HG03175 (cell line): Measurements from ENCODE around the gene DIPK1B.
"Not testable (repeated sequence)": the region's sequence is repeated elsewhere in the genome, so short reads cannot be mapped to it uniquely, and the experiment has no call there.

Source experiments
- ATAC-seq: cut with Tn5 transposase; IDR thresholded peaks from one replicate; pipeline ENCODE4 v1.9.1; 2021; ENCODE audit warnings: mild to moderate bottlenecking, moderate library complexity; ENCODE audit not compliant: unreplicated experiment

The DIPK1B gene

DNA sequence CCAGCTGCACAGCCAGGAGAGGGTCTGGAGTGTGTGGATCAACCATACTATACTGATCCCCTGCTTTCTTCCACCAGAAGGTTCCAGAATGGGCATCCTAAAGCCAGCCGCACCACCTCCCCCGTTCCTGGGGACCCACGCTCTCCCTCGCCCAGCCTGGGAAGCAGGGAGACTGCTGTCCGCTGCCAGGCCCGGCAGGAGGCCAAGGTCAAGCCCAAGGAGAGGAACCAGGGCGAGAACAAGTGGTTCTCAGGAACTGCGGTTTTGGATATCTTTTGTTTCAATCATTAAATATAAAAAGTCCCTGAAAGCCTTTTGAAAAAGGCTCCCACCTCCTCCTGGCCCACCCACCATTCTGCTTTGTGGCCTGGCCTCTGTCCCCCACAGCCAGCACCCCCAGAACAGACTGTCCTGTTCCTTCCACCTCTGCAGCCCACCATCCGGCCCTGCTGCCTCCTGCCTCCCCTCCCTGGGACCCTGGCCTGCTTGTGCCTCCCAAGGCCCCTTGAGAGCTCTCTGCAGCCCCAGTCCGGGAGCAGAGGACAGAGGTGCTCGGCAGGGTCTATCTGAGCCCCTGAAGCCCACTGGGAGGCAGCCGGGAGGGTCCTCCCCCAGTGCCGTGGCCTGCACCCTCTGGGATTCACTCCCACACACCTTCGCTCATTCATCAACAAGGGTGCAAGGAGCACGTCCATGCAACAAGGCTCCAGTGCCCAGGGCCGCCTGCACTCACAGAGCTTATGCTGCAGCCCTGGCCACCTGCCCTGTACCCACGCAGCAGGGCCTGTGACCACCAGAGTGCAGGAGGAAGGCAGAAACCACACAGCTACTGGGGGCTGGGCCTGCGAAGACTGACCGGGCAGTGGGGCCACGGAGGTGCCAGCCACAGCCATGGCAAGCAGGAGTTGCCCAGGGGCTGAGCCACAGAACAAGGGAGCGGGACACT, 36.6 kb downstream of the DIPK1B start:
- ATAC-seq: no peak

GRCh38 chr9:136750526-136750925, 38.2 kb downstream of the DIPK1B start:
- no peak for ATAC-seq

- ATAC-seq: no peak
These were observed 38.9 kb downstream of the DIPK1B start for GRCh38 chr9:136751244-136751643.

DNA sequence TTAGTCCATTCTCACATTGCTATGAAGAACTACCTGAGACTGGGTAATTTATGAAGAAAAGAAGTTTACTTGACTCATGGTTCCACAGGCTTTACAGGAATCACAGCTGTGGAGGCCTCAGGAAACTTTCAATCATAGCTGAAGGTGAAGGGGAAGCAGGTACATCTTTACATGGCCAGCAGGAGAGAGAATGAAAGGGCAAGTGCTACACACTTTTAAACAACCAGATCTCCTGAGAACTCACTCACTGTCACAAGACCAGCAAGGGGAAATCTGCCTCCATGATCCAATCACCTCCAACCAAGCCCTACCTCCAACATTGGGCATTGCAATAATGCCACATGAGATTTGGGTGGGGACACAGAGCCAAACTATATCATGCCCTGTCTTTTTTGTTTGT, 39.4 kb downstream of the DIPK1B start:
- ATAC-seq: no peak

- ATAC-seq: no peak
These were observed 41.1 kb downstream of the DIPK1B start for GRCh38 chr9:136753371-136754058.

- no peak for ATAC-seq
These were observed 41.7 kb downstream of the DIPK1B start for GRCh38 chr9:136754059-136754572.

- ATAC-seq: no peak
These were observed 42.4 kb downstream of the DIPK1B start for GRCh38 chr9:136754626-136755301.

DNA sequence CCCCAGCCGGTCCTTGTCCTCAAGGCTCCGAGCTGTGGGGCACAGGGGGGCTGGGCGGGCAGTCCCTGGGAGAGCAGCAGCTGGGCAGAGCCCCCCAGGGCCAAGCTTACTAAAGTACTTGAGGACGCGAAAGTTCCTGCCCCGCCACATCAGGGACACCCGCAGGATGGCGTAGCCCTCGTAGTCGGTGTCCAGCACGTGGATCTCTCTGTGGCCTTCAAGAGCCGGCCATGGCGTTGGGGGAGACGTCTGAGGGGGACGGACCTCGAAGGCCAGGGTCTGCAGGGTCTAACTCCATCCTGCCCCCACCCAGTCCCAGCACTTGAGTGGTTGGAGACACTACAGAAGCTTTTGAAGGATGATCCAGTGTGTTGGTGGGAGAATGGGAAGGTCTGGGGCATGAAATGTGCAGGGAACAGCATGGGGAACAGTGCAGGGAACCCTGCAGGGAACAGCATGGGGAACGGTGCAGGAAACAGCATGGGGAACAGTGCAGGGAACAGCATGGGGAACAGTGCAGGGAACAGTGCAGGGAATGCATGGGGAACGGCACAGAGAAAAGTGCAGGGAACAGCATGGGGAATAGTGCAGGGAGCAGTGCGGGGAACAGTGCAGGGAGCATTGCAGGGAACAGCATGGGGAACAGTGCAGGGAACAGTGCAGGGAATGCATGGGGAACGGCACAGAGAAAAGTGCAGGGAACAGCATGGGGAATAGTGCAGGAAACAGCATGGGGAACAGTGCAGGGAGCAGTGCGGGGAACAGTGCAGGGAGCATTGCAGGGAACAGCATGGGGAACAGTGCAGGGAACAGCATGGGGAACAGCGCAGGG, 43.1 kb downstream of the DIPK1B start:
- not testable (repeated sequence) for ATAC-seq

- no peak for ATAC-seq
These were observed 43.7 kb downstream of the DIPK1B start for GRCh38 chr9:136756134-136756438.

DNA sequence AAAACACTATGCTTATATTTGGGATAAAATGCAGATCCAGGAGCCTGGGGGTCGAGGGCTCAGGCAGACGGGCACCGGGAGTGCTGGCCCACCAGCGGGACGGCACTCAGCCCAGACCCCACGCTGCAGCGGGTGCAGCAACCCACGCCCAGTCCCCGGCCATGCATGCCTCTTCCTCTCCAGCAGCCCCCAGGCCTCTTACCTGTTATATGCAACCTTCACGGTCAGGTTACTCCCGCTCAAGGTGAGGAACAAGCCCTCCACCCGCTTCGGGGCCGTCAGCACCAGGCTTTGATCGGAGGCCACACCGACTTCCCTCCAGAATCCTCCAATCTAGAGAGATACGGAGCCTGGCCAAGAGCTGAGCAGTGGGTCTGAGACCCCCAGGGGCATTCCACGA, 44.5 kb downstream of the DIPK1B start:
- ATAC-seq: no peak

GRCh38 chr9:136757328-136757727, 45.0 kb downstream of the DIPK1B start:
- ATAC-seq: no peak

GRCh38 chr9:136757751-136758140, 45.4 kb downstream of the DIPK1B start:
- no peak for ATAC-seq

- ATAC-seq: no peak
These were observed 46.6 kb downstream of the DIPK1B start for GRCh38 chr9:136759001-136759400.

- no peak for ATAC-seq
These were observed 47.3 kb downstream of the DIPK1B start for GRCh38 chr9:136759436-136760325.

GRCh38 chr9:136760424-136760823, 48.1 kb downstream of the DIPK1B start:
- ATAC-seq: no peak

DNA sequence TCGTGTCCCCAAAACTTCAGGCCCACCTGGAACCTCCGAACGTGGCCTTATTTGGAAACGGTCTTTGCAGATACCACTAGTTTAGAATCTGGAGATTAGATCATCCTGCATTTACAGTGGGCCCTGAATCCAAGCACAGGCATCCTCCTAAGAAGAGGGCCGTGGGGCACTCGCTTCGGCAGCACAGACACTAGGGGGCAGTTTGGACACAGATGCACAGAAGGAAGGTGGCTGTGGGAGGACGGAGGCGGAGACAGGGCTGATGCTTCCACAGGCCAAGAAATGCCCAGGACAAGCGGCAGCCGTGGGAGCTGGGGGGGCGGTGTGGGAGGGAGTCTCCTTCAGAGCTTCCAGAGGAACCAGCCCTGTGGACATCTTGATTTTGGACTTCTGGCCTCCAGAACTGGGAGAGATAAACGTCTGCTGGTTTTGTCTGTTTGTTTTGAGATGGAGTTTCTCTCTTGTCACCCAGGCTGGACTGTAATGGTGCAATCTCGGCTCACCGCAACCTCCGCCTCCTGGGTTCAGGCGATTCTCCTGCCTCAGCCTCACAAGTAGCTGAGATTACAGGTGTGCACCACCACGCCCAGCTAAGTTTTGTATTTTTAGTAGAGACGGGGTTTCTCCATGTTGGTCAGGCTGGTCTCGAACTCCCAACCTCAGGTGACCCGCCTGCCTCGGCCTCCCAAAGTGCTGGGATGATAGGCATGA, 48.6 kb downstream of the DIPK1B start:
- not testable (repeated sequence) for ATAC-seq

- ATAC-seq: no peak
These were observed 49.2 kb downstream of the DIPK1B start for GRCh38 chr9:136761545-136761981.

- no peak for ATAC-seq
These were observed 49.9 kb downstream of the DIPK1B start for GRCh38 chr9:136762221-136762691.
